CD4-positive, alpha-beta T cell treated with Interleukin-2 at 100 ng/mL for 4 hours (primary cell): ENCODE data around the gene RIMS3.
"Not testable (repeated sequence)": the region's sequence is repeated elsewhere in the genome, so short reads cannot be mapped to it uniquely, and the experiment has no call there.

Experiments used
- DNase-seq: peaks from one replicate; pipeline ENCODE4 v3.0.0-alpha.2; 2020; ENCODE audit warnings: low spot score

RIMS3 gene

GRCh38 chr1:40593449-40594186 lies 71.9 kb downstream of the RIMS3 start:
- no peak for DNase-seq

- peak; percentile 9 for DNase-seq
Measured at GRCh38 chr1:40592107-40592803, 73.2 kb downstream of the RIMS3 start.

- no peak for DNase-seq
Measured at GRCh38 chr1:40588586-40588985, 76.9 kb downstream of the RIMS3 start.

GRCh38 chr1:40583980-40584379 lies 81.5 kb downstream of the RIMS3 start:
- no peak for DNase-seq

- no peak for DNase-seq
Measured at GRCh38 chr1:40582116-40582515, 83.4 kb downstream of the RIMS3 start.

- no peak for DNase-seq
Measured at GRCh38 chr1:40575336-40575735, 90.1 kb downstream of the RIMS3 start.

- not testable (repeated sequence) for DNase-seq
Measured at GRCh38 chr1:40574805-40575204, 90.7 kb downstream of the RIMS3 start.
